HepG2 (cell line): ENCODE measurements around the gene SLC44A4. TPM values are rescaled to one million over a fixed set of nuclear protein-coding genes. Genes with fewer than 3 reads are reported as not detected.

Experiments used
- ARNT2 ChIP-seq: sonication (generic); formaldehyde crosslinking; IDR thresholded peaks from 2 replicates; pipeline ENCODE4 v1.8.0; 2022; ENCODE audit warnings: mild to moderate bottlenecking, low read depth, missing genetic modification reagents, moderate library complexity
- CCDC6 ChIP-seq: sonication (generic); formaldehyde crosslinking; IDR thresholded peaks from 2 replicates; pipeline ENCODE4 v1.8.1; 2022; ENCODE audit warnings: mild to moderate bottlenecking, missing genetic modification reagents, moderate library complexity
- CREB1 ChIP-seq, 2 experiments: fragments of 450-650 bp in 1 of 2; IDR thresholded peaks; 2 replicates each; pipeline ENCODE4 v1.6.1; 2016 to 2017; ENCODE audit warnings: control low read depth in 1 of 2, mild to moderate bottlenecking in 1 of 2, missing compliant biosample characterization in 1 of 2, missing genetic modification characterization in 1 of 2
- ELF1 ChIP-seq: sonication (generic); formaldehyde crosslinking; IDR thresholded peaks from 2 replicates; pipeline ENCODE4 v1.4.0; 2020; ENCODE audit warnings: missing genetic modification reagents
- ELF4 ChIP-seq: sonication (generic); formaldehyde crosslinking; IDR thresholded peaks from 2 replicates; pipeline ENCODE4 v1.5.0; 2020; ENCODE audit warnings: missing genetic modification reagents, mild to moderate bottlenecking, moderate library complexity, borderline replicate concordance
- KDM2A ChIP-seq: sonication (generic); formaldehyde crosslinking; IDR thresholded peaks from 2 replicates; pipeline ENCODE4 v1.4.0; 2020; ENCODE audit warnings: low read depth, missing genetic modification reagents, borderline replicate concordance
- KDM5A ChIP-seq: fragments of 200-600 bp; sonication (generic); IDR thresholded peaks from 2 replicates; pipeline ENCODE4 v1.7.0; 2018; ENCODE audit warnings: antibody characterized with exemption, mild to moderate bottlenecking, low read length, borderline replicate concordance
- NFKB2 ChIP-seq: sonication (generic); formaldehyde crosslinking; IDR thresholded peaks from 2 replicates; pipeline ENCODE4 v1.4.0; 2020; ENCODE audit warnings: missing genetic modification reagents, borderline replicate concordance
- PHF8 ChIP-seq: sonication (generic); formaldehyde crosslinking; IDR thresholded peaks from 2 replicates; pipeline ENCODE4 v1.5.0; 2020; ENCODE audit warnings: missing genetic modification reagents
- POLR2AphosphoS5 ChIP-seq: IDR thresholded peaks from 2 replicates; pipeline ENCODE4 v1.6.1; 2012; ENCODE audit warnings: low read depth, low read length
- RAD51 ChIP-seq: fragments of 450-650 bp; IDR thresholded peaks from 2 replicates; pipeline ENCODE4 v1.6.1; 2016; ENCODE audit warnings: borderline replicate concordance
- THYN1 ChIP-seq: sonication (generic); formaldehyde crosslinking; IDR thresholded peaks from 2 replicates; pipeline ENCODE4 v1.8.1; 2023; ENCODE audit warnings: low read depth, mild to moderate bottlenecking, moderate library complexity, missing genetic modification reagents, borderline replicate concordance
- ZEB1 ChIP-seq: IDR thresholded peaks from 2 replicates; pipeline ENCODE4 v1.6.1; 2012; ENCODE audit warnings: mild to moderate bottlenecking, low read depth, inconsistent platforms; ENCODE audit not compliant: insufficient replicate concordance
- ZKSCAN8 ChIP-seq: IDR thresholded peaks from 2 replicates; pipeline ENCODE4 v1.6.1; 2016; ENCODE audit warnings: borderline replicate concordance, missing genetic modification reagents, missing compliant biosample characterization
- ZNF33B ChIP-seq: sonication (generic); formaldehyde crosslinking; IDR thresholded peaks from 2 replicates; pipeline ENCODE4 v1.5.1; 2020; ENCODE audit warnings: mild to moderate bottlenecking, missing genetic modification reagents
- ZNF577 ChIP-seq: sonication (generic); formaldehyde crosslinking; IDR thresholded peaks from 2 replicates; pipeline ENCODE4 v1.4.0; 2020; ENCODE audit warnings: mild to moderate bottlenecking, low read depth, missing genetic modification reagents, borderline replicate concordance
- ZNF792 ChIP-seq: IDR thresholded peaks from 2 replicates; pipeline ENCODE4 v1.6.1; 2016
- polyA plus RNA-seq, 8 experiments: library from polyadenylated mRNA; depleted of rRNA in 3 of 8; stranded (reverse) in 7 of 8; unstranded in 1 of 8; fragments of >200 nt; fragmentation: Illumina TruSeq in 4 of 8; extraction: Trizol in 4 of 8; gene quantifications; 2 replicates each; pipeline versions ENCODE4 v1.2.1 to v1.2.3, GENCODE V29; 2011 to 2016; ENCODE audit warnings: low read depth in 4 of 8, missing spikeins in 1 of 8, mixed read lengths in 1 of 8; ENCODE audit not compliant: insufficient read depth in 1 of 8
- total RNA-seq, 5 experiments: library from RNA; depleted of rRNA; stranded (reverse); fragments of >200 nt; fragmentation: Illumina TruSeq; extraction: Trizol; gene quantifications; 2 replicates each; pipeline ENCODE4 v1.2.3, GENCODE V29; 2016; ENCODE audit warnings: low read depth in 1 of 5
- TF ChIP-seq, protein P1 (sequence below): IDR thresholded peaks from 2 replicates; pipeline ENCODE4 v1.6.1; 2018; ENCODE audit warnings: missing genetic modification reagents
- TF ChIP-seq, protein P2 (sequence below): sonication (generic); formaldehyde crosslinking; IDR thresholded peaks from 2 replicates; pipeline ENCODE4 v1.5.1; 2020; ENCODE audit warnings: mild to moderate bottlenecking, moderate library complexity, missing genetic modification reagents
- TF ChIP-seq, protein P3 (sequence below): IDR thresholded peaks from 2 replicates; pipeline ENCODE4 v1.6.1; 2016; ENCODE audit warnings: low read depth
- TF ChIP-seq, protein P4 (sequence below): sonication (generic); formaldehyde crosslinking; conservative IDR thresholded peaks from 2 replicates; pipeline ENCODE4 v1.8.0; 2022; ENCODE audit warnings: mild to moderate bottlenecking, moderate library complexity, missing genetic modification reagents
- TF ChIP-seq, protein P5 (sequence below): sonication (generic); formaldehyde crosslinking; IDR thresholded peaks from 2 replicates; pipeline ENCODE4 v1.8.1; 2023; ENCODE audit warnings: mild to moderate bottlenecking, missing genetic modification reagents

Gene SLC44A4
- total and polyA plus RNA-seq, 2 of the 13 experiments (the other 11 are each of a cell fraction or from before 2014, with no cell fraction given) = 3.5 to 5.9 TPM

DNA sequence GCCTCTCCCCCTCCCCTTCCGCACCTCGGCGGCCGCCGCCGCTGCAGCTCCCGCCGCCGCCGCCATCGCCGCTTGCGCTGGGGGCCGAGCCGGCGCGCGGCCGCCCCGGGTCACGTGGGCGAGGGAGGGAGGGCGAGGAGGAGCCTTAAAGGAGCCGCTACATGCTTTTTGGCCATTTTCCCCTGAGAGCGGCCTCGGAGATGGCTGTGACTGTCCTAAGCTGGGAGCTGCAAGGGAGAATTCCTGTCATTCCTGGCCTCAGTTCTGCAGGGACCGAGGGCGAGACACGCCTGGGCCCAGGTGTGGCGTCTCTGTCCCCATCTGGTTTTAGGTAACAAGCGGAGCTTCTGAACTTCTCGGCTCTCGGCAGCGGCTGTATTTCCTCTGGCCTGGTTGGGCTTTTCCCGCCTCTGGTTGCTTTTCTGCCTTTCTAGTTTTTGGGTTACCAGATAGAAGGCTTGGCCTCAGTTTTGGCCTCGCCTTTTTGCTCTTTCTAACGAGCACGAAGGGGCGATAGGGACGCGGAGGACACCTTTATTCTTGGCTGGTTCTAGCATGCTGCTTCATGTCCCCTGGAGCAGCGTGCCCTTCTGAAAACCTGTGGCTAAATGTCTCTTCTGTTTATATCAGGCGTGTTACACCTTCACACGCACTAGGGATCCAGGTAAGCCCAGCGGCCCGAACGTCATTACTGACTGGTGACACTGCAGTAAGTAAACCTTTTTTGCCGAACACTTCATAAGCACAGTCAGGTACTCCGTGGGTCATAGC, 19.0 kb upstream of the SLC44A4 start, which contains the start of gene EHMT2 (continued):
- TF ChIP-seq ZNF792 = 0 out of 2 replicates have a peak, but pooled peaks have one; percentile 2
- no peak for TF ChIP-seq ZKSCAN8 (CRISPR knock-in tag)
- TF ChIP-seq KDM2A (CRISPR knock-in tag) = peak; percentile 82
- TF ChIP-seq, protein P1, sequence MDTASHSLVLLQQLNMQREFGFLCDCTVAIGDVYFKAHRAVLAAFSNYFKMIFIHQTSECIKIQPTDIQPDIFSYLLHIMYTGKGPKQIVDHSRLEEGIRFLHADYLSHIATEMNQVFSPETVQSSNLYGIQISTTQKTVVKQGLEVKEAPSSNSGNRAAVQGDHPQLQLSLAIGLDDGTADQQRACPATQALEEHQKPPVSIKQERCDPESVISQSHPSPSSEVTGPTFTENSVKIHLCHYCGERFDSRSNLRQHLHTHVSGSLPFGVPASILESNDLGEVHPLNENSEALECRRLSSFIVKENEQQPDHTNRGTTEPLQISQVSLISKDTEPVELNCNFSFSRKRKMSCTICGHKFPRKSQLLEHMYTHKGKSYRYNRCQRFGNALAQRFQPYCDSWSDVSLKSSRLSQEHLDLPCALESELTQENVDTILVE (CRISPR knock-in tag) = 0 out of 2 replicates have a peak, but pooled peaks have one; percentile 43
- TF ChIP-seq POLR2AphosphoS5 = peak; percentile 87
- peak; percentile 74 for TF ChIP-seq PHF8
- TF ChIP-seq, protein P2, sequence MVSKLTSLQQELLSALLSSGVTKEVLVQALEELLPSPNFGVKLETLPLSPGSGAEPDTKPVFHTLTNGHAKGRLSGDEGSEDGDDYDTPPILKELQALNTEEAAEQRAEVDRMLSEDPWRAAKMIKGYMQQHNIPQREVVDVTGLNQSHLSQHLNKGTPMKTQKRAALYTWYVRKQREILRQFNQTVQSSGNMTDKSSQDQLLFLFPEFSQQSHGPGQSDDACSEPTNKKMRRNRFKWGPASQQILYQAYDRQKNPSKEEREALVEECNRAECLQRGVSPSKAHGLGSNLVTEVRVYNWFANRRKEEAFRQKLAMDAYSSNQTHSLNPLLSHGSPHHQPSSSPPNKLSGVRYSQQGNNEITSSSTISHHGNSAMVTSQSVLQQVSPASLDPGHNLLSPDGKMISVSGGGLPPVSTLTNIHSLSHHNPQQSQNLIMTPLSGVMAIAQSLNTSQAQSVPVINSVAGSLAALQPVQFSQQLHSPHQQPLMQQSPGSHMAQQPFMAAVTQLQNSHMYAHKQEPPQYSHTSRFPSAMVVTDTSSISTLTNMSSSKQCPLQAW (CRISPR knock-in tag) = 0 out of 2 replicates have a peak, but pooled peaks have one; percentile 26
- TF ChIP-seq, protein P3, sequence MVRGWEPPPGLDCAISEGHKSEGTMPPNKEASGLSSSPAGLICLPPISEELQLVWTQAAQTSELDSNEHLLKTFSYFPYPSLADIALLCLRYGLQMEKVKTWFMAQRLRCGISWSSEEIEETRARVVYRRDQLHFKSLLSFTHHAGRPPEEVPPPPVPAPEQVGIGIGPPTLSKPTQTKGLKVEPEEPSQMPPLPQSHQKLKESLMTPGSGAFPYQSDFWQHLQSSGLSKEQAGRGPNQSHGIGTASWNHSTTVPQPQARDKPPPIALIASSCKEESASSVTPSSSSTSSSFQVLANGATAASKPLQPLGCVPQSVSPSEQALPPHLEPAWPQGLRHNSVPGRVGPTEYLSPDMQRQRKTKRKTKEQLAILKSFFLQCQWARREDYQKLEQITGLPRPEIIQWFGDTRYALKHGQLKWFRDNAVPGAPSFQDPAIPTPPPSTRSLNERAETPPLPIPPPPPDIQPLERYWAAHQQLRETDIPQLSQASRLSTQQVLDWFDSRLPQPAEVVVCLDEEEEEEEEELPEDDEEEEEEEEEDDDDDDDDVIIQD (CRISPR knock-in tag) = peak; percentile 27; the same call in 1 of the 2 replicates
- TF ChIP-seq CREB1 (IDR thresholded peaks at IDR 0.05) = peak; percentile 44; the same call in 1 of the 2 replicates
- TF ChIP-seq CREB1 (CRISPR knock-in tag; IDR thresholded peaks at IDR 0.05) = no peak
- no peak for TF ChIP-seq ZNF577
- no peak for TF ChIP-seq NFKB2
- peak; percentile 13 for TF ChIP-seq ZEB1
- TF ChIP-seq ARNT2 (CRISPR knock-in tag) = no peak; the same call in 1 of the 2 replicates
- TF ChIP-seq, protein P4, sequence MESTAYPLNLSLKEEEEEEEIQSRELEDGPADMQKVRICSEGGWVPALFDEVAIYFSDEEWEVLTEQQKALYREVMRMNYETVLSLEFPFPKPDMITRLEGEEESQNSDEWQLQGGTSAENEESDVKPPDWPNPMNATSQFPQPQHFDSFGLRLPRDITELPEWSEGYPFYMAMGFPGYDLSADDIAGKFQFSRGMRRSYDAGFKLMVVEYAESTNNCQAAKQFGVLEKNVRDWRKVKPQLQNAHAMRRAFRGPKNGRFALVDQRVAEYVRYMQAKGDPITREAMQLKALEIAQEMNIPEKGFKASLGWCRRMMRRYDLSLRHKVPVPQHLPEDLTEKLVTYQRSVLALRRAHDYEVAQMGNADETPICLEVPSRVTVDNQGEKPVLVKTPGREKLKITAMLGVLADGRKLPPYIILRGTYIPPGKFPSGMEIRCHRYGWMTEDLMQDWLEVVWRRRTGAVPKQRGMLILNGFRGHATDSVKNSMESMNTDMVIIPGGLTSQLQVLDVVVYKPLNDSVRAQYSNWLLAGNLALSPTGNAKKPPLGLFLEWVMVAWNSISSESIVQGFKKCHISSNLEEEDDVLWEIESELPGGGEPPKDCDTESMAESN (CRISPR knock-in tag) = 0 out of 2 replicates have a peak, but pooled peaks have one; percentile 39
- TF ChIP-seq CCDC6 (CRISPR knock-in tag) = 0 out of 2 replicates have a peak, but pooled peaks have one; percentile 32
- no peak; the same call in 1 of the 2 replicates for TF ChIP-seq ZNF33B (CRISPR knock-in tag)
- TF ChIP-seq ELF1 (CRISPR knock-in tag) = peak; percentile 15; the same call in 1 of the 2 replicates
- no peak for TF ChIP-seq THYN1 (CRISPR knock-in tag)
- TF ChIP-seq ELF4 (CRISPR knock-in tag) = peak; percentile 54; the same call in 1 of the 2 replicates
- peak; percentile 67 for TF ChIP-seq RAD51
- peak; percentile 71 for TF ChIP-seq KDM5A
- TF ChIP-seq, protein P5, sequence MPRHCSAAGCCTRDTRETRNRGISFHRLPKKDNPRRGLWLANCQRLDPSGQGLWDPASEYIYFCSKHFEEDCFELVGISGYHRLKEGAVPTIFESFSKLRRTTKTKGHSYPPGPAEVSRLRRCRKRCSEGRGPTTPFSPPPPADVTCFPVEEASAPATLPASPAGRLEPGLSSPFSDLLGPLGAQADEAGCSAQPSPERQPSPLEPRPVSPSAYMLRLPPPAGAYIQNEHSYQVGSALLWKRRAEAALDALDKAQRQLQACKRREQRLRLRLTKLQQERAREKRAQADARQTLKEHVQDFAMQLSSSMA (CRISPR knock-in tag) = no peak
